KOPT-K1 (cell line): ENCODE data around the gene NOM1.

ENCODE experiments used
- H3K27ac ChIP-seq: fragments of 200-600 bp; sonication (generic); 2 replicates; pipeline ENCODE4 v1.5.1; 2016; ENCODE audit warnings: antibody characterized with exemption, mild to moderate bottlenecking, low read depth, low read length; ENCODE audit not compliant: poor library complexity, severe bottlenecking
- H3K36me3 ChIP-seq: fragments of 200-600 bp; sonication (generic); 2 replicates; pipeline ENCODE4 v1.5.1; 2017; ENCODE audit warnings: antibody characterized with exemption, mild to moderate bottlenecking, low read length, moderate library complexity; ENCODE audit not compliant: insufficient read depth
- H3K9me3 ChIP-seq: fragments of 200-600 bp; sonication (generic); 2 replicates; pipeline ENCODE4 v1.5.1; 2017; ENCODE audit warnings: antibody characterized with exemption, low read length, mild to moderate bottlenecking; ENCODE audit not compliant: insufficient read depth, poor library complexity, severe bottlenecking

The NOM1 gene

DNA sequence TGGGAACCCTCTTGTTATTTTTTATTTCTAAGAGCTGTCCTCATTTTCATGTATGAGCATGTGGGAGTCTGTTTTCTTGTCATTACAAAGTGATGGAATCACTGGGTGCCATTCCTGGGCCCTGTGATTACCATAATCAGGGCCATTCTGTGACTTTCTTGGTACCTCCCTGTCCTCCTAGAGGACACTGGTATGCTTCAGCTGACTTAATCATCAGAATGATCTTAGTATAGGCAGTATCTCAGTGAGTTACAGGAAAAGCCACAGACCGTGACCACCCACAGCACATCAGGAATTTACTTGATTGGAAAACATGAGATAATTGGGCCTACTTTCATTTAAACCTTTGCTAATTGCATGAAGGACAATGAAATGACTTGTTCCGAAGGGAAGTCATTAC is 7.2 kb downstream of the NOM1 start:
- H3K27ac ChIP-seq: no peak overlapping the region
- H3K9me3 ChIP-seq: no peaks in the 10 kb centered on the region
- peaks cover 93% of the 10 kb centered on the region for H3K36me3 ChIP-seq

DNA sequence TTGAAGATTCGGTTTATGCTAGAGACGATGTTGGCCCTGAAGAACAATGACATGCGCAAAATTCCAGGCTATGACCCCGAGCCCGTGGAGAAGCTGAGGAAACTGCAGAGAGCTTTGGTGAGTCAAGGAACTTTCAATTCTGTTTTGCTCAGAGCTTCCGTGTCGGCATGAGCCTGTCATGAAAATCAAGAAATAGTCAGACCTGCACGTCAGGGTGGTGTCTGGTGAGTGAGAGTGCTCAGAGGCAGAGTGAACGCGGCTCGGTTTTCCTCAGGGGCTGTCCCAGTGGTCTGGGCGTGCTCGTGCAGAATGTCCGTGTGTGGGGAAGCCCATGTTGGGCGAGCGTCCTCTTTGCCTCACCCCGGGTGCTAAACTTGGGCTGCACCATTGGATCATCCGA is 12.6 kb downstream of the NOM1 start:
- Histone ChIP-seq H3K9me3 (no peaks in the 10 kb centered on the region), H3K27ac (no peak overlapping the region), H3K36me3 (peaks cover 94% of the 10 kb centered on the region)

DNA sequence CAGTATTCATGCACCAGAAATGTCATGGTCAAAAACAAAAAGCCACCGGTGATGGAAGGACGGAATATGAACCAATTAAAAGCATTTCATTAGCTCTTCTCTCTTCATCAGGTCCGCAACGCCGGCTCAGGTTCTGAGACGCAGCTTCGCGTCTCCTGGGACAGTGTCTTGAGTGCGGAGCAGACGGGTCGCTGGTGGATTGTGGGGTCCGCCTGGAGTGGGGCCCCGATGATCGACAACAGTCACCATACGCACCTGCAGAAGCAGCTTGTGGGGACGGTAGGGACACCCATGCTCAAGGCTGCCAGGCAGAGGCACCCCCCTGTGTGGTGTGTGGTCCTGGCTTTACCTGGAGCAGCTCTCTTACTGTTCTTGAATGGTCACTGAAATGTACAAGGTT is 13.4 kb downstream of the NOM1 start:
- Histone ChIP-seq H3K27ac (no peak overlapping the region), H3K9me3 (no peaks in the 10 kb centered on the region), H3K36me3 (peaks cover 98% of the 10 kb centered on the region)

DNA sequence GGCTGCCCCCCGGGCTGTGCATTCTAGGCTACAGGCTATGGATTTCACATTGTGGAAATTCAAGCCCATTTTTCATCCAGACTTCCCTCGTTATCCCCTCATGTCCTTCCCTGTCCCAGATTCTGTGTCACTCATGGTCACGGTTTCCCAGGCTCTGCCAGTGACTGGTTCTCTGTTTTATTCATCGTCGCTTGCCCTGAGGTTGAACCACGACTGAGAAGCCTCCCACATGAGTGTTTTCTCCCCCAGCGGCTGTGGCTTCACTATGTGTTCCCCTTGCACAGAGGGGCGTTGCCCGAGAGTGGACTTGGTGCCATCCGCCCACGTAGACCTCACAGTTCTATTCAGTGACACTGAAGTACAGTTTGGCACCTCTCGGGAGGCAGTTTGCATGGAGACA is 14.0 kb downstream of the NOM1 start:
- Histone ChIP-seq H3K36me3 (peaks cover 97% of the 10 kb centered on the region), H3K27ac (no peak overlapping the region)

DNA sequence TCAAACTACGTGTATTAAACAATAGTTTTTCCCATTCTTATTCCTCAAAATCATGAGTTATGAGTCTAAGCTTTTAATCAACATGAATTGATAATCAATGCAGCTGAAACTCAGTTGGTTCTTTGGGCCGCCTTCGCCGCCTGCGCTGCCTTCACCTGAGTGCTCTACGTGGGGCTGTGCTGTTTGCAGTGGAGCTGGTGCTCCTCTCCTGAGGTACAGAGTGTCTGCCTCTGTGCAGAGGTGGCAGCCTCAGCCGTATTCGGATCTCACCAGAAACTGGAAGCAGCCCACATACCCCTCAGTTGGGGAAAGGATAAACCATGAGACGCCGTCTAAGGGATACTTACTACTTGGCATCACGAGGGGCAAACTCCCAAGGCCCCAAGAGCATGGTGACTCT is 15.5 kb downstream of the NOM1 start:
- Histone ChIP-seq H3K9me3 (no peaks in the 10 kb centered on the region), H3K36me3 (peaks cover 98% of the 10 kb centered on the region), H3K27ac (no peak overlapping the region)

More for the DNA sequence above, 14.0 kb downstream of the NOM1 start:
- H3K9me3 ChIP-seq: no peaks in the 10 kb centered on the region

DNA sequence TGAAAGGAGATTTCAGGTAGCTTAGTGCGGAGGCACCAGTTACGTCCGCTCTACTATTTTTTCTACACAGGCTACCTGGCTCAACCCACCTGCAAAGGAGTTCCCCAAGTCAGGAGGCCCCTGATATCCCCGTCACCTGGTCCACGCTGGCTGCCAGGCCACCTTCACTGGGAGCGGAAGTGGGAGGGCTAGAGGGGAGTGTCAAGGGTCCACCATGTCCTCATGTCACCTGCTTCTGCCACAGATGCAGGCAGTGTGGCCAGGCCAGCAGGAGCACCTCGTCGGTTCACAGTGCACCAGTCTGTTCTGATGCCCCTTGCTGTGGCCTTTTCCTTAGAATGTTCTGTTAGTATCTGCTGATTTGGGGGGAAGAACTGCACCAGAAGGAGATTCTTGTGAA is 16.9 kb downstream of the NOM1 start:
- no peak overlapping the region for H3K27ac ChIP-seq
- peaks cover 98% of the 10 kb centered on the region for H3K36me3 ChIP-seq
- H3K9me3 ChIP-seq: no peaks in the 10 kb centered on the region

DNA sequence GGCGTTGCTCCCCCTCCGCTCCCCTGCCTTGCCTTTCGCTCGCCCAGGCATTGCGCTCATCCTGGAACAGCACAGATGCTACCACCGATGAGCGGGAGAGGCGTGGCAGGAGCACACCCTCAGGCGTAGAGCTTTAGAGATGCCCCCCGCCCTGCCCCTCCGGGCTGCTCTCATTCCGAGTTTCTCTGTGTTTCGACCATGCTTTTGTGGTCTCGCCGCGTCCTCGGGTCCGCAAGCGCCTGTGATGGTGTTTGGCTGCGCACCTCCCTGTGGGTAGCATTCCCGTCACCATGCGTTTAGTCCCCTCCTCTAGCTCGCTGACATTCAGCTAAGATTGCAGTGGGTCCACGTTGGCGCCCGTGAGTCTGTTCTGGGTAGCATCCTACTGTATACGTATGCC is 18.7 kb downstream of the NOM1 start:
- peaks cover 97% of the 10 kb centered on the region for H3K36me3 ChIP-seq
- no peaks in the 10 kb centered on the region for H3K9me3 ChIP-seq
- no peak overlapping the region for H3K27ac ChIP-seq

DNA sequence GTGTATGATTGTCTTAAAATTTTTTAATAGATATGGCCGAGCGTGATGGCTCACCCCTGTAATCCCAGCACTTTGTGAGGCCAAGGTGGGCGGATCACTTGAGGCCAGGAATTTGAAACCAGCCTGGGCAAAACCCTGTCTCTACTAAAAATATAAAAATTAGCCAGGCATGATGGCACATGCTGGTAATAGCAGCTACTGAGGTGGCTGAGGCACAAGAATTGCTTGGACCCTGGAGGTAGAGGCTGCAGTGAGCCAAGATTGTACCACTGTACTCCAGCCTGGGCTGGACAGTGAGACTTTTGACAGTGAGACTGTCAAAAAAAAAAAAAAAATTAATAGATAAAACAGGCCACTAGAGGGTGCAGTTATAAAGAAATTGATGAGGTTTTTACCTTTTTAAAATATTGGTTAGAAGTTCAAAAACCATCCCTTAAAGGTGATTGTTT is 20.5 kb downstream of the NOM1 start:
- no peaks in the 10 kb centered on the region for H3K9me3 ChIP-seq
- no peak overlapping the region for H3K27ac ChIP-seq
- peaks cover 95% of the 10 kb centered on the region for H3K36me3 ChIP-seq

DNA sequence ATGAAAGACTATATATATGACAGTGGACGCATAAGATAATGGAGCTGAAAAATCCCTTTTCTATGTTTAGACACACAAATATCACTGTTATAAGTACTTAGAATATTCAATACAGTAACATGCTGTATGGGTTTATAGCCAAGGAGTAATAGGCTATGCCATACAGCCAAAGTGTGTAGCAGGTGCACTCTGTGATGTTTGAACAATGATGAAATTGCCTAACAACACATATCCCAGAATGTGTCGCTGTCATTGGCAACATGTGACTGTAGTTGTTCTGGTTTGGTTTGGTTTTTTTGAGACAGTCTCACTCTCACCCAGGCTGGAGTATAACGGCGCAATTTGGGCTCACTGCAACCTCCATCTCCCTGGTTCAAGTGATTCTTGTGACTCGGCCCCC is 26.1 kb downstream of the NOM1 start:
- no peak overlapping the region for H3K27ac ChIP-seq
- peaks cover 85% of the 10 kb centered on the region for H3K36me3 ChIP-seq
- peaks cover 14% of the 10 kb centered on the region for H3K9me3 ChIP-seq

DNA sequence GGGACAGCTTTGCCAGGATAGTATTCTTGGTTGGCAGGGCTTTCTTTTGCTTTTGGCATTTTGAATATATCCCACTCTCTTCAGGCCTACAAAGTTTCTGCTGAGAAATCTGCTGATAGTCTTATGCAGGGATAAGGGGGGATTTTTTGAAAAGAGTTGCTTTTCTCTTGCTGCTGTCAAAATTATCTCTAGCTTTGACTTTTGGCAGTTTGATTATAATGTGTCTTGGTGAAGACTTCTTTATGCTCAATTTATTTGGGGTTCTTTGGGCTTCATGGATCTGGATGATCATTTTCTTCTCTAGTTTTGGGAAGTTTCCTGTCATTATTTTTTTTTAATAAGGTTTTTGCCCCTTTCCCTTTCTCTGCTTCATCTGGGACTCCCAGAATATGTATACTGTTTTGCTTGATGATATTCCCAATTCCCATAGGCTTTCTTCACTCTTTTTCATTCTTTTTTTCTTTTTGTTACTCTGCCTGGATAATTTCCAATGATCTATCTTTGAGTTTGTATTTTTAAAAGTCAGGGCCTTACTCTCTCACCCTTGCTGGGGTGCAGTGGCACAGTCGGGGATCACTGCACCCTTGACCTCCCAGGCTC is 29.6 kb downstream of the NOM1 start:
- Histone ChIP-seq H3K27ac (no peak overlapping the region), H3K36me3 (peaks cover 70% of the 10 kb centered on the region), H3K9me3 (peaks cover 14% of the 10 kb centered on the region)

DNA sequence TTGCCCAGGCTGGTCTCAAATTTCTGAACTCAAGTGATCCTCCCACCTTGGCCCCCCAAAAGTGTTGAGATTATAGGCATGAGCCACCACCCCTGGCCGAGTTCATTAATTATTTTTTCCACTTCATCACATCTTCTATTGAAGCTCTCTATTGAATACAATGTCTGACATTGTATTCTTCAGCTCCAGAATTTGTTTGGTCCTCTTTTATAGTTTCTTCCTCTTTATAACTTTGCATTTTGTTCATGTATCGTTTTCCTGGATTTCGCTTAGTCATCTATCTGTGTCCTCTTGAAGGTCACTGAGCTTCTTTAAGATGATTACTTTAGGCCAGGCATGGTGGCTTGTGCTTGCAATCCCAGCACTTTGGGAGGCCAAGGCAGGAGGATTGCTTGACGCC is 30.2 kb downstream of the NOM1 start:
- Histone ChIP-seq H3K27ac (no peak overlapping the region), H3K9me3 (peaks cover 14% of the 10 kb centered on the region), H3K36me3 (peaks cover 64% of the 10 kb centered on the region)

DNA sequence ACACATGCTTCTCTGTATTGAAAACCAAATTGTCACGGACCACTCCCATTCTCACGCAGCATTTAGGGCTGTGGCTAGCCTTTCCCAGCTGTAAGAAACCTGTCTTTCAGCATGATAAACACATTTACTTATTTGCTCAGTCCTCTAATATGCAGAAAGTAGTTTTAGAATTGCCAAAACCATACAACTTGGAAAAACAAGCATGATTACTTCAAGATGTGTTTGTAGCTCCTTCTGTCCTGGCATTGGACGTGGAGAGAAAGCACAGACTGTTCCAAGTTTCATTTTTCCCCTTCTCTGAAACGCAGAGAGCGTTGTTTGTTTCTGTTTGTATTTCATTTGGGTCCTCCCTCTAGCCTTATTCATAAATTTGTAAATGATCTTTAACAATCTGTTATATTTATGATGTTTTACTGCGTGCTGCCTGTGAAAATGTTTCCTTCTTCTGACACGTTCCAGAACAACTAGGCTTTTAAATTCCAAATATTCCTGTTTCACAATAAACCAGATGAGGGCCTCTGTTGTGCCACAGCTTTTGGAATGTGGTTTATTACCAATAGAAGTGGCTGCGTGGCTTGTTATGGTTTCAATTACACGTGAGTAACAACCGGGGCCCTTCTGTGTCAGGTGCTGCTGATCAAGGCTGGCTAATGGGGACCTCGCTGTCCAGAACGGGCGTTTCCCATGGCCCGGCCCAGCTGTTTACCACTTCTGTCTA is 34.8 kb downstream of the NOM1 start:
- Histone ChIP-seq H3K36me3 (peaks cover 30% of the 10 kb centered on the region), H3K27ac (no peak overlapping the region), H3K9me3 (peaks cover 6% of the 10 kb centered on the region)

DNA sequence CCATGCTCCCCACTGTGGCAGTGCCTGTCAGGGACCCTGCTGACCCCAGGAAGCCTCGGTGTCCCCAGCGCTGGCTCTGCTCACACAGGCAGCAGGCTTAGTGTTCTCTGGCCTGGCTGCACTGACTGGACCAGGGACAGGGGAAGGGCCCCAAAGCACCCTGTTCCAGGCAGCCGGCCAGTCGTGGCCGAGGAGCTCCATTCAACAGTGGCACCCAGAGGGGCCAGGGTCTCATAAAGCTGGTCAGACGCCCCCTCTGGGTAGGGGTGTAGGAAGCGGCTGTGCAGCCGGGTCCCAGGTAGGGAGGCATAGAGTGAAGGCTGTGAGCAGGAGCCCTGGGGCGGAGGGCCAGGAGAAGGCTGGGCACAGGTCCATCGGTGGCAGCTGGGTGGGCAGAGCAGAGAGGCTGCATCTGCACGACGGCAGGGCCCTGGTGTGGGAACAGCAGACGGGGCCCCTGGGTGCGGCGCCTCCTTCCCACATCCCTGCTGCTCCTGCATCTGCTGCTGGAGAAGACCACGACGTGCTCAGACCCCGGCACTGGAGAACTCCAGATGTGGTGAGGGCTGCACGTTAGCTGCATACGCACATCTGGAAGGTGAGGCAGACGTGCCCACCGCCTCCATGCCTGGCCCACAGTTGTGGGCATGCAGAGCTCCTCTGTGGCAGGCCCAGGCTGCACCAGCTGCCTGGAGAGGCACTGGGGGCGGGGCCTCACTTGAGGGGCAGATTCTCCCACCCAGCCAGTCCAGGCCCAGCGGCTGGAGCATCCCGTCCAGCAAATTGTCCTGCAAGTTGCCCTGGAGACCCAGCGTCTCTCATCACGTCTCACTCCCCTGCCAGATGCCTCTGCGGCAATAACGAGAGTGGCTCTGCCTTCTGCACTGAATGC is 35.8 kb downstream of the NOM1 start:
- Histone ChIP-seq H3K27ac (no peak overlapping the region), H3K9me3 (no peaks in the 10 kb centered on the region), H3K36me3 (peaks cover 22% of the 10 kb centered on the region)

DNA sequence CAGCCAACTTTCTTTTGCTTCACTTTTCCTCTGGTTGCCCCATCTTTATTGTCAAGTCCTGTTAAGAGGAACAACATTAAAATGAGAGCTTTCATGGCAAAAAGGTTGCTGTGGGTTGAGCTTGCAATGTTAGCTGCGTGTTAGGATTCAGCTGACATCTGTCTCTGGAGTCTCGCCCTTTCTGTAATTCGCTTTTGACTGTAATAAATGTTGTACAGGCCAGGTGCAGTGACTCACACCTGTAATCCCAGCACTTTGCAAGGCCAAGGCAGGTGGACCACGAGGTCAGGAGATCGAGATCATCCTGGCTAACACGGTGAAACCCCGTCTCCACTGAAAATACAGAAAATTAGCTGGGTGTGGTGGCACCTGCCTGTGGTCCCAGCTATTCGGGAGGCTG is 36.9 kb downstream of the NOM1 start:
- Histone ChIP-seq H3K36me3 (peaks cover 12% of the 10 kb centered on the region), H3K27ac (no peak overlapping the region), H3K9me3 (no peaks in the 10 kb centered on the region)
